HepG2 (cell line): Measurements from ENCODE around the gene TBC1D20. TPM values are rescaled to one million over a fixed set of nuclear protein-coding genes. Genes with fewer than 3 reads are reported as not detected.

ENCODE experiments used
- ERF ChIP-seq: IDR thresholded peaks from 2 replicates; pipeline ENCODE4 v1.6.1; 2018; ENCODE audit warnings: missing biosample characterization, missing genetic modification reagents
- EZH2 ChIP-seq: conservative IDR thresholded peaks from 2 replicates; pipeline ENCODE4 v1.6.1; 2012; ENCODE audit warnings: mild to moderate bottlenecking, low read depth, low read length, moderate library complexity
- HNF4G ChIP-seq, 2 experiments: sonication (generic) in 1 of 2; formaldehyde crosslinking in 1 of 2; IDR thresholded peaks; 2 replicates each; pipeline versions ENCODE4 v1.4.0 to v1.6.1; 2011 to 2020; ENCODE audit warnings: borderline replicate concordance in 2 of 2, low read depth in 2 of 2, mild to moderate bottlenecking in 2 of 2, low read length in 1 of 2, missing genetic modification reagents in 1 of 2, moderate library complexity in 1 of 2
- MED13 ChIP-seq: sonication (generic); formaldehyde crosslinking; IDR thresholded peaks from 2 replicates; pipeline ENCODE4 v1.5.0; 2020; ENCODE audit warnings: missing genetic modification reagents
- MTF2 ChIP-seq: sonication (generic); formaldehyde crosslinking; IDR thresholded peaks from 2 replicates; pipeline ENCODE4 v1.5.0; 2020; ENCODE audit warnings: missing genetic modification reagents, borderline replicate concordance
- NCOA1 ChIP-seq: sonication (generic); formaldehyde crosslinking; IDR thresholded peaks from 2 replicates; pipeline ENCODE4 v1.9.0; 2021; ENCODE audit warnings: missing genetic modification reagents
- NR2F6 ChIP-seq, 2 experiments: IDR thresholded peaks; 2 replicates each; pipeline ENCODE4 v1.6.1; 2016; ENCODE audit warnings: antibody characterized with exemption in 1 of 2, mild to moderate bottlenecking in 1 of 2
- ONECUT2 ChIP-seq: sonication (generic); formaldehyde crosslinking; IDR thresholded peaks from 2 replicates; pipeline ENCODE4 v1.4.0; 2020; ENCODE audit warnings: missing genetic modification reagents
- ZC3H4 ChIP-seq: sonication (generic); formaldehyde crosslinking; IDR thresholded peaks from 2 replicates; pipeline ENCODE4 v1.4.0; 2020; ENCODE audit warnings: missing genetic modification reagents, borderline replicate concordance
- ZKSCAN8 ChIP-seq: IDR thresholded peaks from 2 replicates; pipeline ENCODE4 v1.6.1; 2016; ENCODE audit warnings: borderline replicate concordance, missing genetic modification reagents, missing compliant biosample characterization
- ZNF24 ChIP-seq: fragments of 450-650 bp; IDR thresholded peaks from 2 replicates; pipeline ENCODE4 v1.6.1; 2017; ENCODE audit warnings: antibody characterized with exemption, mild to moderate bottlenecking
- ZNF543 ChIP-seq: sonication (generic); formaldehyde crosslinking; IDR thresholded peaks from 2 replicates; pipeline ENCODE4 v1.4.0; 2020; ENCODE audit warnings: mild to moderate bottlenecking, missing genetic modification reagents
- ZNF652 ChIP-seq: IDR thresholded peaks from 2 replicates; pipeline ENCODE4 v1.6.1; 2016; ENCODE audit warnings: low read depth, borderline replicate concordance
- polyA plus RNA-seq, 8 experiments: library from polyadenylated mRNA; depleted of rRNA in 3 of 8; stranded (reverse) in 7 of 8; unstranded in 1 of 8; fragments of >200 nt; fragmentation: Illumina TruSeq in 4 of 8; extraction: Trizol in 4 of 8; gene quantifications; 2 replicates each; pipeline versions ENCODE4 v1.2.1 to v1.2.3, GENCODE V29; 2011 to 2016; ENCODE audit warnings: low read depth in 4 of 8, missing spikeins in 1 of 8, mixed read lengths in 1 of 8; ENCODE audit not compliant: insufficient read depth in 1 of 8
- total RNA-seq, 5 experiments: library from RNA; depleted of rRNA; stranded (reverse); fragments of >200 nt; fragmentation: Illumina TruSeq; extraction: Trizol; gene quantifications; 2 replicates each; pipeline ENCODE4 v1.2.3, GENCODE V29; 2016; ENCODE audit warnings: low read depth in 1 of 5
- TF ChIP-seq, protein P1 (sequence below): sonication (generic); formaldehyde crosslinking; IDR thresholded peaks from 2 replicates; pipeline ENCODE4 v1.9.0; 2021; ENCODE audit warnings: missing genetic modification reagents, borderline replicate concordance
- TF ChIP-seq, protein P2 (sequence below): sonication (generic); formaldehyde crosslinking; IDR thresholded peaks from 2 replicates; pipeline ENCODE4 v1.5.1; 2020; ENCODE audit warnings: mild to moderate bottlenecking, missing genetic modification reagents, moderate library complexity
- TF ChIP-seq, protein P3 (sequence below): sonication (generic); formaldehyde crosslinking; IDR thresholded peaks from 2 replicates; pipeline ENCODE4 v1.8.0; 2022; ENCODE audit warnings: mild to moderate bottlenecking, missing genetic modification reagents, moderate library complexity
- TF ChIP-seq, protein P4 (sequence below): IDR thresholded peaks from 2 replicates; pipeline ENCODE4 v1.4.0; 2020; ENCODE audit warnings: mild to moderate bottlenecking, missing genetic modification reagents
- TF ChIP-seq, protein P5 (sequence below): sonication (generic); formaldehyde crosslinking; IDR thresholded peaks from 2 replicates; pipeline ENCODE4 v1.4.0; 2020; ENCODE audit warnings: mild to moderate bottlenecking, missing genetic modification reagents

TBC1D20 gene
- total and polyA plus RNA-seq, 2 of the 13 experiments (the other 11 are each of a cell fraction or from before 2014, with no cell fraction given) = 36.6 to 47.1 TPM

DNA sequence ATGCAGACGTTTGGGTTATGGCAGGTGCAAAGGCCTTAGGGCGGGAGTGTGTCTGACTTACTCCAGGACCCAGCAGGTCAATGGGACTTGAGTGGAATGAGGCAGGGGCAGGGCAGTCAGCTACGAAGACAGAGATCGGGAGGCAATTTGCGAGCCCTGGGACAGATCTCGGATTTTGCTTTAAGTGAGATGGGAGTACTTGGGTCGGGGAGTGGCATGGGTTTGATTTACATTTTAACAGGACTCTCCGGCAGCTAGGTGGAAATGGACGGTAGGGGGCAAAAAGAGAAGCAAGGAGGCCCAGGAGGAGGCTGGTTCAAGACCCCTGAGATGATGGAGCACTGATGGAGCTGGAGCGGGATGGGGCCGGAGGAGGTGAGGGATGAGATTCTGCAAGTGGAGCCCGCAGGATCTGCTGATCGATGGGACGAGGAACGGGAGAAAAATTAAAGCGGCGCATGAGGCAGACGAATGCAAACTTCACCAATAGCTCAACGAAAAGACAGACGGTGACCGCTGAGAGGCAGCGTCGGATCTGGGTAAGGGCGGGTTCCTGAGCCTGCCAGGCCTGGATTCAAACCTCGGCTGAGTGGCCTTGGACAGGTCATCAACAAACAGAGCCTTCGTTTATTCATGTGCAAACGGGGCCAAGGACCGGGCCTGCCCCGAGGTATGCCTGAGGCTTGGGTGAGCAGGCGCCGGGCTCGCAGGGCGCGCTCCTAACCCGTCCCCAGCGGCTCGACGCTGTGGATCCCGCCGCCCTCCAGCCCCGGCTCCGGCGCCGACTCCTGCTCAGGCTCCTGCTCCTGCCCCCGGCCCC lies 55.0 kb downstream of the TBC1D20 start (continued):
- TF ChIP-seq ZKSCAN8 (CRISPR knock-in tag) (peak; percentile 69), ZC3H4 (peak; percentile 99; the same call in 1 of the 2 replicates), EZH2 (no peak), MED13 (CRISPR knock-in tag) (peak; percentile 84; the same call in 1 of the 2 replicates), HNF4G (IDR thresholded peaks at IDR 0.05; ENCODE audit: borderline replicate concordance, low read depth, low read length) (peak; percentile 56; the same call in 1 of the 2 replicates), HNF4G (CRISPR knock-in tag; IDR thresholded peaks at IDR 0.05; ENCODE audit: borderline replicate concordance, low read depth) (peak; percentile 58), ZNF24 (no peak), NR2F6 (IDR thresholded peaks at IDR 0.05) (peak; percentile 41; the same call in 1 of the 2 replicates), NR2F6 (CRISPR knock-in tag; IDR thresholded peaks at IDR 0.05) (peak; percentile 25; the same call in 1 of the 2 replicates), ZNF652 (no peak; the same call in 1 of the 2 replicates), MTF2 (CRISPR knock-in tag) (no peak), ERF (CRISPR knock-in tag) (peak; percentile 9; the same call in 1 of the 2 replicates), ONECUT2 (peak; percentile 51), NCOA1 (CRISPR knock-in tag) (no peak), ZNF543 (peak; percentile 77)
- TF ChIP-seq, protein P1, sequence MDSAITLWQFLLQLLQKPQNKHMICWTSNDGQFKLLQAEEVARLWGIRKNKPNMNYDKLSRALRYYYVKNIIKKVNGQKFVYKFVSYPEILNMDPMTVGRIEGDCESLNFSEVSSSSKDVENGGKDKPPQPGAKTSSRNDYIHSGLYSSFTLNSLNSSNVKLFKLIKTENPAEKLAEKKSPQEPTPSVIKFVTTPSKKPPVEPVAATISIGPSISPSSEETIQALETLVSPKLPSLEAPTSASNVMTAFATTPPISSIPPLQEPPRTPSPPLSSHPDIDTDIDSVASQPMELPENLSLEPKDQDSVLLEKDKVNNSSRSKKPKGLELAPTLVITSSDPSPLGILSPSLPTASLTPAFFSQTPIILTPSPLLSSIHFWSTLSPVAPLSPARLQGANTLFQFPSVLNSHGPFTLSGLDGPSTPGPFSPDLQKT (CRISPR knock-in tag) = no peak
- TF ChIP-seq, protein P2, sequence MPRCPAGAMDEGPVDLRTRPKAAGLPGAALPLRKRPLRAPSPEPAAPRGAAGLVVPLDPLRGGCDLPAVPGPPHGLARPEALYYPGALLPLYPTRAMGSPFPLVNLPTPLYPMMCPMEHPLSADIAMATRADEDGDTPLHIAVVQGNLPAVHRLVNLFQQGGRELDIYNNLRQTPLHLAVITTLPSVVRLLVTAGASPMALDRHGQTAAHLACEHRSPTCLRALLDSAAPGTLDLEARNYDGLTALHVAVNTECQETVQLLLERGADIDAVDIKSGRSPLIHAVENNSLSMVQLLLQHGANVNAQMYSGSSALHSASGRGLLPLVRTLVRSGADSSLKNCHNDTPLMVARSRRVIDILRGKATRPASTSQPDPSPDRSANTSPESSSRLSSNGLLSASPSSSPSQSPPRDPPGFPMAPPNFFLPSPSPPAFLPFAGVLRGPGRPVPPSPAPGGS = peak; percentile 76; the same call in 1 of the 2 replicates
- TF ChIP-seq, protein P3, sequence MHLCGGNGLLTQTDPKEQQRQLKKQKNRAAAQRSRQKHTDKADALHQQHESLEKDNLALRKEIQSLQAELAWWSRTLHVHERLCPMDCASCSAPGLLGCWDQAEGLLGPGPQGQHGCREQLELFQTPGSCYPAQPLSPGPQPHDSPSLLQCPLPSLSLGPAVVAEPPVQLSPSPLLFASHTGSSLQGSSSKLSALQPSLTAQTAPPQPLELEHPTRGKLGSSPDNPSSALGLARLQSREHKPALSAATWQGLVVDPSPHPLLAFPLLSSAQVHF (CRISPR knock-in tag) = no peak
- TF ChIP-seq, protein P4, sequence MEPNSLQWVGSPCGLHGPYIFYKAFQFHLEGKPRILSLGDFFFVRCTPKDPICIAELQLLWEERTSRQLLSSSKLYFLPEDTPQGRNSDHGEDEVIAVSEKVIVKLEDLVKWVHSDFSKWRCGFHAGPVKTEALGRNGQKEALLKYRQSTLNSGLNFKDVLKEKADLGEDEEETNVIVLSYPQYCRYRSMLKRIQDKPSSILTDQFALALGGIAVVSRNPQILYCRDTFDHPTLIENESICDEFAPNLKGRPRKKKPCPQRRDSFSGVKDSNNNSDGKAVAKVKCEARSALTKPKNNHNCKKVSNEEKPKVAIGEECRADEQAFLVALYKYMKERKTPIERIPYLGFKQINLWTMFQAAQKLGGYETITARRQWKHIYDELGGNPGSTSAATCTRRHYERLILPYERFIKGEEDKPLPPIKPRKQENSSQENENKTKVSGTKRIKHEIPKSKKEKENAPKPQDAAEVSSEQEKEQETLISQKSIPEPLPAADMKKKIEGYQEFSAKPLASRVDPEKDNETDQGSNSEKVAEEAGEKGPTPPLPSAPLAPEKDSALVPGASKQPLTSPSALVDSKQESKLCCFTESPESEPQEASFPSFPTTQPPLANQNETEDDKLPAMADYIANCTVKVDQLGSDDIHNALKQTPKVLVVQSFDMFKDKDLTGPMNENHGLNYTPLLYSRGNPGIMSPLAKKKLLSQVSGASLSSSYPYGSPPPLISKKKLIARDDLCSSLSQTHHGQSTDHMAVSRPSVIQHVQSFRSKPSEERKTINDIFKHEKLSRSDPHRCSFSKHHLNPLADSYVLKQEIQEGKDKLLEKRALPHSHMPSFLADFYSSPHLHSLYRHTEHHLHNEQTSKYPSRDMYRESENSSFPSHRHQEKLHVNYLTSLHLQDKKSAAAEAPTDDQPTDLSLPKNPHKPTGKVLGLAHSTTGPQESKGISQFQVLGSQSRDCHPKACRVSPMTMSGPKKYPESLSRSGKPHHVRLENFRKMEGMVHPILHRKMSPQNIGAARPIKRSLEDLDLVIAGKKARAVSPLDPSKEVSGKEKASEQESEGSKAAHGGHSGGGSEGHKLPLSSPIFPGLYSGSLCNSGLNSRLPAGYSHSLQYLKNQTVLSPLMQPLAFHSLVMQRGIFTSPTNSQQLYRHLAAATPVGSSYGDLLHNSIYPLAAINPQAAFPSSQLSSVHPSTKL (CRISPR knock-in tag) = peak; percentile 60; the same call in 1 of the 2 replicates
- TF ChIP-seq, protein P5, sequence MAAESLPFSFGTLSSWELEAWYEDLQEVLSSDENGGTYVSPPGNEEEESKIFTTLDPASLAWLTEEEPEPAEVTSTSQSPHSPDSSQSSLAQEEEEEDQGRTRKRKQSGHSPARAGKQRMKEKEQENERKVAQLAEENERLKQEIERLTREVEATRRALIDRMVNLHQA (CRISPR knock-in tag) = 0 out of 2 replicates have a peak, but pooled peaks have one; percentile 60
